HepG2 (cell line): ENCODE data around the gene FAF2.

ENCODE experiments used
- CTCF ChIP-seq: sonication (generic); formaldehyde crosslinking; IDR thresholded peaks from 2 replicates; pipeline ENCODE4 v1.5.0; 2020; ENCODE audit warnings: mild to moderate bottlenecking, missing genetic modification reagents, moderate library complexity
- ELF1 ChIP-seq: sonication (generic); formaldehyde crosslinking; IDR thresholded peaks from 2 replicates; pipeline ENCODE4 v1.4.0; 2020; ENCODE audit warnings: missing genetic modification reagents
- EZH2 ChIP-seq: conservative IDR thresholded peaks from 2 replicates; pipeline ENCODE4 v1.6.1; 2012; ENCODE audit warnings: mild to moderate bottlenecking, low read depth, low read length, moderate library complexity
- HNRNPUL1 ChIP-seq: fragments of 200-400 bp; formaldehyde crosslinking; IDR thresholded peaks from 2 replicates; pipeline ENCODE4 v1.6.1; 2017; ENCODE audit warnings: low read depth, mild to moderate bottlenecking, low read length, moderate library complexity
- KMT2A ChIP-seq: sonication (generic); formaldehyde crosslinking; IDR thresholded peaks from 2 replicates; pipeline ENCODE4 v1.4.0; 2020; ENCODE audit warnings: missing genetic modification reagents
- PHF8 ChIP-seq: sonication (generic); formaldehyde crosslinking; IDR thresholded peaks from 2 replicates; pipeline ENCODE4 v1.5.0; 2020; ENCODE audit warnings: missing genetic modification reagents
- PRMT3 ChIP-seq: sonication (generic); formaldehyde crosslinking; IDR thresholded peaks from 2 replicates; pipeline ENCODE4 v1.8.1; 2022; ENCODE audit warnings: low read depth, mild to moderate bottlenecking, moderate library complexity, missing genetic modification reagents, borderline replicate concordance
- TERF1 ChIP-seq: sonication (generic); formaldehyde crosslinking; IDR thresholded peaks from 2 replicates; pipeline ENCODE4 v1.8.0; 2022; ENCODE audit warnings: mild to moderate bottlenecking, missing genetic modification reagents, moderate library complexity
- TRAFD1 ChIP-seq: sonication (generic); formaldehyde crosslinking; IDR thresholded peaks from 2 replicates; pipeline ENCODE4 v1.5.1; 2020; ENCODE audit warnings: missing genetic modification reagents, mild to moderate bottlenecking, borderline replicate concordance
- ZNF280D ChIP-seq: sonication (generic); formaldehyde crosslinking; IDR thresholded peaks from 2 replicates; pipeline ENCODE4 v1.5.1; 2020; ENCODE audit warnings: mild to moderate bottlenecking, missing genetic modification reagents
- ZNF530 ChIP-seq: sonication (generic); formaldehyde crosslinking; IDR thresholded peaks from 2 replicates; pipeline ENCODE4 v1.5.0; 2020; ENCODE audit warnings: low read depth, mild to moderate bottlenecking, missing genetic modification reagents
- ZNF639 ChIP-seq: conservative IDR thresholded peaks from 2 replicates; pipeline ENCODE4 v1.6.1; 2018; ENCODE audit warnings: missing genetic modification reagents

GRCh38 chr5:176491901-176492300 is 43.7 kb downstream of the FAF2 start:
- TF ChIP-seq ZNF280D (CRISPR knock-in tag), result no peak
- no peak for TF ChIP-seq TRAFD1 (CRISPR knock-in tag)
- no peak for TF ChIP-seq TERF1 (CRISPR knock-in tag)
- no peak for TF ChIP-seq CTCF (CRISPR knock-in tag)
- no peak for TF ChIP-seq PRMT3
- TF ChIP-seq ZNF639 (CRISPR knock-in tag), result no peak
- TF ChIP-seq ELF1 (CRISPR knock-in tag), result no peak
- no peak for TF ChIP-seq KMT2A
- no peak for TF ChIP-seq ZNF530
- TF ChIP-seq EZH2, result no peak
- no peak for TF ChIP-seq PHF8 (CRISPR knock-in tag)
- no peak for TF ChIP-seq HNRNPUL1
